Esophagus squamous epithelium (tissue), 4 donors: ENCODE results near the gene CBX3.

Experiments
- CTCF ChIP-seq, 6 experiments: fragments of 450-650 bp in 4 of 6; fragments of 200-600 bp in 2 of 6; sonication (generic) in 2 of 6; IDR thresholded peaks; one replicate each; pipeline ENCODE4 v1.5.1; 2016 to 2019; ENCODE audit warnings: antibody characterized with exemption in 6 of 6, mild to moderate bottlenecking in 4 of 6, moderate library complexity in 4 of 6
- POLR2A ChIP-seq, 4 donors: fragments of 450-650 bp; IDR thresholded peaks; one replicate each; pipeline ENCODE4 v1.6.1; 2017; ENCODE audit warnings: antibody characterized with exemption in 4 of 4, mild to moderate bottlenecking in 4 of 4, moderate library complexity in 3 of 4

GRCh38 chr7:26189697-26190096 lies 11.8 kb upstream of the CBX3 start:
- TF ChIP-seq POLR2A (IDR thresholded peaks at IDR 0.05) = no peak
- no peak for TF ChIP-seq CTCF (IDR thresholded peaks at IDR 0.05)
